ENCODE results near the gene HCFC2.
"Not testable (repeated sequence)": the region's sequence is repeated elsewhere in the genome, so short reads cannot be mapped to it uniquely, and the experiment has no call there.

The HCFC2 gene

GRCh38 chr12:104083769-104084475 is 19.6 kb downstream of the HCFC2 start:
- H3K4me1 Mint-ChIP-seq: peaks cover 18% of the 10 kb centered on the region
- H3K9me3 Mint-ChIP-seq: no peaks in the 10 kb centered on the region
- ATAC-seq (peak; percentile 99), DNase-seq (peak; percentile 45 to 76)
- H3K27ac Mint-ChIP-seq: no peak overlapping the region
- no peaks in the 10 kb centered on the region for H3K27me3 Mint-ChIP-seq
- peak overlapping the region; percentile 25 to 48 for H3K4me3 Mint-ChIP-seq

- H3K9me3 Mint-ChIP-seq: no peaks in the 10 kb centered on the region
- H3K4me3 Mint-ChIP-seq: no peak overlapping the region
- no peaks in the 10 kb centered on the region for H3K4me1 Mint-ChIP-seq
- no peak for ATAC-seq
- DNase-seq: no peak
- H3K27me3 Mint-ChIP-seq: no peaks in the 10 kb centered on the region
- no peak overlapping the region for H3K27ac Mint-ChIP-seq
Observed at GRCh38 chr12:104090685-104091084, 26.4 kb downstream of the HCFC2 start.

- ATAC-seq (no peak), DNase-seq (no peak)
- Mint-ChIP-seq H3K4me1 (no peaks in the 10 kb centered on the region), H3K4me3 (no peak overlapping the region), H3K27me3 (no peaks in the 10 kb centered on the region), H3K27ac (no peak overlapping the region), H3K9me3 (no peaks in the 10 kb centered on the region)
Observed at GRCh38 chr12:104091136-104091535, 26.8 kb downstream of the HCFC2 start.

- Mint-ChIP-seq H3K4me1 (no peaks in the 10 kb centered on the region), H3K9me3 (no peaks in the 10 kb centered on the region), H3K27ac (no peak overlapping the region), H3K4me3 (no peak overlapping the region), H3K27me3 (no peaks in the 10 kb centered on the region)
- DNase-seq (no peak), ATAC-seq (no peak)
Observed at GRCh38 chr12:104094284-104094683, 30.0 kb downstream of the HCFC2 start.

- Mint-ChIP-seq H3K27me3 (no peaks in the 10 kb centered on the region), H3K9me3 (no peaks in the 10 kb centered on the region), H3K4me3 (no peak overlapping the region), H3K4me1 (no peaks in the 10 kb centered on the region), H3K27ac (no peak overlapping the region)
- DNase-seq (no peak), ATAC-seq (no peak)
Observed at GRCh38 chr12:104095289-104095688, 31.0 kb downstream of the HCFC2 start.

GRCh38 chr12:104097954-104098353 is 33.6 kb downstream of the HCFC2 start:
- Mint-ChIP-seq H3K4me1 (no peaks in the 10 kb centered on the region), H3K4me3 (no peak overlapping the region), H3K9me3 (no peaks in the 10 kb centered on the region), H3K27ac (no peak overlapping the region), H3K27me3 (no peaks in the 10 kb centered on the region)
- no peak for DNase-seq
- ATAC-seq: no peak

GRCh38 chr12:104105461-104105860 is 41.1 kb downstream of the HCFC2 start:
- Mint-ChIP-seq H3K4me3 (no peak overlapping the region), H3K27me3 (no peaks in the 10 kb centered on the region), H3K4me1 (peaks cover 10% of the 10 kb centered on the region), H3K9me3 (no peaks in the 10 kb centered on the region), H3K27ac (no peak overlapping the region)
- ATAC-seq (no peak), DNase-seq (no peak)

GRCh38 chr12:104106965-104107364 is 42.6 kb downstream of the HCFC2 start:
- H3K9me3 Mint-ChIP-seq: no peaks in the 10 kb centered on the region
- H3K27me3 Mint-ChIP-seq: no peaks in the 10 kb centered on the region
- no peak for DNase-seq
- ATAC-seq: no peak
- no peak overlapping the region for H3K4me3 Mint-ChIP-seq
- H3K27ac Mint-ChIP-seq: no peak overlapping the region
- H3K4me1 Mint-ChIP-seq: peaks cover 10% of the 10 kb centered on the region

- Mint-ChIP-seq H3K9me3 (no peaks in the 10 kb centered on the region), H3K27me3 (no peaks in the 10 kb centered on the region), H3K4me1 (peaks cover 10% of the 10 kb centered on the region), H3K4me3 (no peak overlapping the region), H3K27ac (peak overlapping the region in 1 of 2 donors; percentile 65)
- ATAC-seq: peak; percentile 98
- peak; percentile 80 to 84 for DNase-seq
Observed at GRCh38 chr12:104108755-104109445, 44.6 kb downstream of the HCFC2 start.

- ATAC-seq: no peak
- Mint-ChIP-seq H3K27ac (no peak overlapping the region), H3K27me3 (no peaks in the 10 kb centered on the region)
Observed at GRCh38 chr12:104109446-104110271, 45.3 kb downstream of the HCFC2 start.

GRCh38 chr12:104114834-104115586 is 50.7 kb downstream of the HCFC2 start:
- peak overlapping the region in 1 of 2 donors; percentile 74 for H3K27ac Mint-ChIP-seq

More at GRCh38 chr12:104109446-104110271, 45.3 kb downstream of the HCFC2 start:
- Mint-ChIP-seq H3K4me3 (no peak overlapping the region), H3K9me3 (no peaks in the 10 kb centered on the region), H3K4me1 (peaks cover 10% of the 10 kb centered on the region)
- DNase-seq: no peak

GRCh38 chr12:104115587-104115975 is 51.2 kb downstream of the HCFC2 start:
- Mint-ChIP-seq H3K9me3 (no peaks in the 10 kb centered on the region), H3K27me3 (no peaks in the 10 kb centered on the region), H3K4me1 (no peaks in the 10 kb centered on the region), H3K4me3 (no peak overlapping the region), H3K27ac (peak overlapping the region in 1 of 2 donors; percentile 73)
- ATAC-seq (no peak), DNase-seq (no peak)

More at GRCh38 chr12:104114834-104115586, 50.7 kb downstream of the HCFC2 start:
- not testable (repeated sequence) for ATAC-seq, H3K4me3 Mint-ChIP-seq, DNase-seq, H3K9me3 Mint-ChIP-seq, H3K4me1 Mint-ChIP-seq, H3K27me3 Mint-ChIP-seq

GRCh38 chr12:104121001-104121400 is 56.7 kb downstream of the HCFC2 start:
- Mint-ChIP-seq H3K27ac (no peak overlapping the region), H3K9me3 (no peaks in the 10 kb centered on the region), H3K27me3 (no peaks in the 10 kb centered on the region), H3K4me1 (no peaks in the 10 kb centered on the region), H3K4me3 (no peak overlapping the region)
- ATAC-seq (no peak), DNase-seq (no peak)

GRCh38 chr12:104122298-104122697 is 58.0 kb downstream of the HCFC2 start:
- no peaks in the 10 kb centered on the region for H3K9me3 Mint-ChIP-seq
- H3K27ac Mint-ChIP-seq: no peak overlapping the region
- no peak for ATAC-seq

GRCh38 chr12:104126548-104126947 is 62.2 kb downstream of the HCFC2 start:
- DNase-seq (no peak), ATAC-seq (no peak)
- Mint-ChIP-seq H3K9me3 (no peaks in the 10 kb centered on the region), H3K4me1 (no peaks in the 10 kb centered on the region), H3K4me3 (no peak overlapping the region), H3K27me3 (no peaks in the 10 kb centered on the region), H3K27ac (no peak overlapping the region)

More at GRCh38 chr12:104122298-104122697, 58.0 kb downstream of the HCFC2 start:
- Mint-ChIP-seq H3K27me3 (no peaks in the 10 kb centered on the region), H3K4me1 (no peaks in the 10 kb centered on the region), H3K4me3 (no peak overlapping the region)
- no peak for DNase-seq

Measured in stimulated activated naive CD8-positive, alpha-beta T cell treated with anti-CD3 and anti-CD28 coated beads, Interleukin-15, amount 100 ng/mL, for 72 hours (primary cell).